Nephron progenitor cell (in vitro differentiated cells): Measurements from ENCODE around the gene RASAL2.

Experiments
- DNase-seq: peaks from one replicate; pipeline ENCODE4 v3.0.0; 2021
- H3K27ac Mint-ChIP-seq: 2 replicates; pipeline ENCODE4 v1.8.0; 2021; ENCODE audit warnings: mild to moderate bottlenecking, moderate library complexity, mixed read lengths
- H3K27me3 Mint-ChIP-seq: 2 replicates; pipeline ENCODE4 v1.8.0; 2021; ENCODE audit warnings: mild to moderate bottlenecking, low read depth, mixed read lengths; ENCODE audit not compliant: poor library complexity
- H3K36me3 Mint-ChIP-seq: 2 replicates; pipeline ENCODE4 v1.8.0; 2021; ENCODE audit warnings: low read depth, mixed read lengths
- H3K4me1 Mint-ChIP-seq: 2 replicates; pipeline ENCODE4 v1.8.0; 2021; ENCODE audit warnings: mixed read lengths
- H3K4me3 Mint-ChIP-seq: 2 replicates; pipeline ENCODE4 v1.8.0; 2021; ENCODE audit warnings: mild to moderate bottlenecking, moderate library complexity, mixed read lengths
- H3K9me3 Mint-ChIP-seq: 2 replicates; pipeline ENCODE4 v1.8.0; 2021; ENCODE audit warnings: mild to moderate bottlenecking, moderate library complexity, mixed read lengths
- TF ChIP-seq, protein P1 (sequence below): fragments of 200-600 bp; sonication (generic); IDR thresholded peaks from 2 replicates; pipeline ENCODE4 v1.5.0; 2021; ENCODE audit warnings: antibody characterized with exemption

The RASAL2 gene

GRCh38 chr1:178091986-178092745 is 1.7 kb upstream of the RASAL2 start:
- Mint-ChIP-seq H3K9me3 (no peaks in the 10 kb centered on the region), H3K36me3 (no peaks in the 10 kb centered on the region), H3K27ac (no peak overlapping the region), H3K27me3 (peaks cover 4% of the 10 kb centered on the region), H3K4me1 (peaks cover 37% of the 10 kb centered on the region), H3K4me3 (peak overlapping the region; percentile 90)
- TF ChIP-seq, protein P1, sequence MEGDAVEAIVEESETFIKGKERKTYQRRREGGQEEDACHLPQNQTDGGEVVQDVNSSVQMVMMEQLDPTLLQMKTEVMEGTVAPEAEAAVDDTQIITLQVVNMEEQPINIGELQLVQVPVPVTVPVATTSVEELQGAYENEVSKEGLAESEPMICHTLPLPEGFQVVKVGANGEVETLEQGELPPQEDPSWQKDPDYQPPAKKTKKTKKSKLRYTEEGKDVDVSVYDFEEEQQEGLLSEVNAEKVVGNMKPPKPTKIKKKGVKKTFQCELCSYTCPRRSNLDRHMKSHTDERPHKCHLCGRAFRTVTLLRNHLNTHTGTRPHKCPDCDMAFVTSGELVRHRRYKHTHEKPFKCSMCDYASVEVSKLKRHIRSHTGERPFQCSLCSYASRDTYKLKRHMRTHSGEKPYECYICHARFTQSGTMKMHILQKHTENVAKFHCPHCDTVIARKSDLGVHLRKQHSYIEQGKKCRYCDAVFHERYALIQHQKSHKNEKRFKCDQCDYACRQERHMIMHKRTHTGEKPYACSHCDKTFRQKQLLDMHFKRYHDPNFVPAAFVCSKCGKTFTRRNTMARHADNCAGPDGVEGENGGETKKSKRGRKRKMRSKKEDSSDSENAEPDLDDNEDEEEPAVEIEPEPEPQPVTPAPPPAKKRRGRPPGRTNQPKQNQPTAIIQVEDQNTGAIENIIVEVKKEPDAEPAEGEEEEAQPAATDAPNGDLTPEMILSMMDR = no peak
- no peak for DNase-seq

DNA sequence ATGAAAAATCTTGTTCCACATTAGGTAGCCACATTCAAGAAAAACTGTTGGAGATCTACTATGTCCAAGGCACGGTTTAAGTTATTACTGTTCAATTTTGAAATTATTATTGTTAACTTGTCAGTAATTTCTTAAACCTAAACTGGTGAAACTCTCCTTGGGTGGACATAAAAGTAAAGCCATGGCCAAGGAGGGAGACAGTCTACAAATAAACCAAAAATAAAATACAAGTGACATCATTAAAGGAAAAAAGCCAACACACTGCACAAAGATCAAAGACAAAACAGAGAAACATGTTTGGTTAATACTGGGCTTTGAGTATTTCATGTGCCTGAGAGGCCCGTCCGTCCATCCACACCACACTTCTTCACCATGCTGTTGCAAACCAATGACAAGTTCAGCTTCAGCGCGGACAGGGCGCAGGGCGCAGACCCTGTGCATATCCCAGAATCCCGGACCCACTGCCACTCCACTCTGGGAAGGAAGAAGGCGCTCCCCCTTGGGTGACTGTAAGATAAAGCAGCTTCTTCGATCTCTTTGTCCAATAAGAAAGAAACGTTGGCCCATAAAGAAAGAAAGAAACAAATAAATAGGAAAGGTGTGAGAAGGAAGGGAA is 918 bp upstream of the RASAL2 start:
- Mint-ChIP-seq H3K9me3 (no peaks in the 10 kb centered on the region), H3K4me1 (peaks cover 37% of the 10 kb centered on the region), H3K36me3 (no peaks in the 10 kb centered on the region), H3K27me3 (peaks cover 4% of the 10 kb centered on the region), H3K27ac (peak overlapping the region; percentile 94), H3K4me3 (peak overlapping the region; percentile 90)
- TF ChIP-seq, protein P1 = no peak
- peak; percentile 53 for DNase-seq

- H3K4me3 Mint-ChIP-seq = peak overlapping the region; percentile 90
- peaks cover 37% of the 10 kb centered on the region for H3K4me1 Mint-ChIP-seq
- no peaks in the 10 kb centered on the region for H3K36me3 Mint-ChIP-seq
- peaks cover 4% of the 10 kb centered on the region for H3K27me3 Mint-ChIP-seq
- DNase-seq = peak; percentile 90
- peak overlapping the region; percentile 94 for H3K27ac Mint-ChIP-seq
- TF ChIP-seq, protein P1 = no peak
- no peaks in the 10 kb centered on the region for H3K9me3 Mint-ChIP-seq
These were observed 382 bp upstream of the RASAL2 start for GRCh38 chr1:178093494-178093950.

DNA sequence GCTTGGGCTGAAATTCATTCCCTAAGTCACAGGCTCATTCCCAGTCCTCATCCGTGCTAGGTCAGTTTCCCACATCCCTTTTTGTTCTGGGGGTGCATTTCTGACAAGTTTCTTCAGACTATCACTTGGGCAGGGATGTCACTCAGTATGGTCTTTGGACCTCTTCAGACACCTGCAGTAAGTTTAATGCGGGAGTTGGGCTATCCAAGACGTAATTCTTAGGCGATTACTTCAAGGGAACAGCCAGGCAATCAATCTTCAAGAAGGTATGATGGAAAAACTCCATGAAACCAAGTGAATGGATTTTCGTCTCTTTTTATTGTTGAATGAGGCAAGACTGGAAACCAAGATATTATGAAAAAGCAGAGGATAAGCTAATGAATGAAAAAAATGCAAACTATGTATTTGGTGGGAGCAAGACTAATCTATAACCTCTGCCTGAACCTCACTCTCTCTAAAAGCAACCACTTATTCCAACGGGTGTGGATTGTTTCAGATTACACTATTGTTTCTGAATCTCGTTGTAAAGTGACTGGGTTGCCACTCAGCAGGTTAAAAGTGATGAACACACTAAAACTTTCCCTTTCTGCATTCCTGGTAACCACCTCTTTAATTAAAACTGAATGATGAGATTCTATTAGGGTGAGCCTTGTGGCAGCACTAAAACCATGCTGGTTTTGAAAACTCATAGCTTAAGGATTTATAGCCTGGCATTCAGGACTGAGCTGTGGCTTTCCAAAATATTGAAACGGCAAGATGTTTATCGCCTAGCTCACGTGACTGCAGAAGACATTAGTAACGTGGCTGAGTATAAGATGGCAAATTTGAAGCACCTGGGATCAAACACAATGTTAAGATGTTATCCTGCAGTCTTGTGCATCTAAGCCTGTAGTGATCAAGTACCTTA is 1.1 kb downstream of the RASAL2 start:
- H3K27me3 Mint-ChIP-seq = peaks cover 4% of the 10 kb centered on the region
- no peak for DNase-seq
- no peaks in the 10 kb centered on the region for H3K9me3 Mint-ChIP-seq
- TF ChIP-seq, protein P1 = no peak
- H3K27ac Mint-ChIP-seq = no peak overlapping the region
- H3K4me1 Mint-ChIP-seq = peaks cover 37% of the 10 kb centered on the region
- H3K36me3 Mint-ChIP-seq = no peaks in the 10 kb centered on the region
- H3K4me3 Mint-ChIP-seq = peak overlapping the region; percentile 82

- Mint-ChIP-seq H3K4me3 (peak overlapping the region; percentile 52), H3K4me1 (peaks cover 50% of the 10 kb centered on the region), H3K27ac (no peak overlapping the region), H3K27me3 (peaks cover 4% of the 10 kb centered on the region), H3K9me3 (no peaks in the 10 kb centered on the region), H3K36me3 (no peaks in the 10 kb centered on the region)
- TF ChIP-seq, protein P1 = no peak
- DNase-seq = no peak
These were observed 2.5 kb downstream of the RASAL2 start for GRCh38 chr1:178096421-178096820.
